ENCODE results near the gene MYCT1.
"Not testable (repeated sequence)": the region's sequence is repeated elsewhere in the genome, so short reads cannot be mapped to it uniquely, and the experiment has no call there.

Gene MYCT1

DNA sequence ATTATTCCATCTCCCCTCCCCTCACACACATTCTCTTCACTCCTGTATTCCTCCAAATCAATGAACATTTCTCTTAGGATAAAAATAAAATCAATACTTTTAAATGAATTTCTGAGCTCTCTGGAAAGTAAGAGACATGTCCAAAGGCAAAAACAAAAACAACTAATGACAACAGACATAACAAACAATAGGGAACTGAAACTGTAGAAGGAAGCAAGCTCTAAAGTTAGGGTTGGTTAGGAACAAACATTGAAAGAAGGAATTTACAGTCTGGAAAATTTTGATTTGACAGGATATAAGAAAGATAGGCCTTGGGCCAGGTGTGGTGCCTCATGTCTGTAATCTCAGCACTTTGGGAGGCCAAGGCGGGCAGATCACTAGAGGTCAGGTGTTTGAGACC is 17.5 kb upstream of the MYCT1 start:
- Histone ChIP-seq H3K27ac (replicated peaks) (no peak overlapping the region), H3K4me3 (replicated peaks; ENCODE audit: insufficient read depth, low read length) (no peak overlapping the region), H3K27me3 (ENCODE audit: insufficient read depth, poor library complexity, severe bottlenecking) (no peaks in the 10 kb centered on the region)
- TF ChIP-seq, protein P1, sequence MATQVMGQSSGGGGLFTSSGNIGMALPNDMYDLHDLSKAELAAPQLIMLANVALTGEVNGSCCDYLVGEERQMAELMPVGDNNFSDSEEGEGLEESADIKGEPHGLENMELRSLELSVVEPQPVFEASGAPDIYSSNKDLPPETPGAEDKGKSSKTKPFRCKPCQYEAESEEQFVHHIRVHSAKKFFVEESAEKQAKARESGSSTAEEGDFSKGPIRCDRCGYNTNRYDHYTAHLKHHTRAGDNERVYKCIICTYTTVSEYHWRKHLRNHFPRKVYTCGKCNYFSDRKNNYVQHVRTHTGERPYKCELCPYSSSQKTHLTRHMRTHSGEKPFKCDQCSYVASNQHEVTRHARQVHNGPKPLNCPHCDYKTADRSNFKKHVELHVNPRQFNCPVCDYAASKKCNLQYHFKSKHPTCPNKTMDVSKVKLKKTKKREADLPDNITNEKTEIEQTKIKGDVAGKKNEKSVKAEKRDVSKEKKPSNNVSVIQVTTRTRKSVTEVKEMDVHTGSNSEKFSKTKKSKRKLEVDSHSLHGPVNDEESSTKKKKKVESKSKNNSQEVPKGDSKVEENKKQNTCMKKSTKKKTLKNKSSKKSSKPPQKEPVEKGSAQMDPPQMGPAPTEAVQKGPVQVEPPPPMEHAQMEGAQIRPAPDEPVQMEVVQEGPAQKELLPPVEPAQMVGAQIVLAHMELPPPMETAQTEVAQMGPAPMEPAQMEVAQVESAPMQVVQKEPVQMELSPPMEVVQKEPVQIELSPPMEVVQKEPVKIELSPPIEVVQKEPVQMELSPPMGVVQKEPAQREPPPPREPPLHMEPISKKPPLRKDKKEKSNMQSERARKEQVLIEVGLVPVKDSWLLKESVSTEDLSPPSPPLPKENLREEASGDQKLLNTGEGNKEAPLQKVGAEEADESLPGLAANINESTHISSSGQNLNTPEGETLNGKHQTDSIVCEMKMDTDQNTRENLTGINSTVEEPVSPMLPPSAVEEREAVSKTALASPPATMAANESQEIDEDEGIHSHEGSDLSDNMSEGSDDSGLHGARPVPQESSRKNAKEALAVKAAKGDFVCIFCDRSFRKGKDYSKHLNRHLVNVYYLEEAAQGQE (IDR thresholded peaks at IDR 0.05; ENCODE audit: insufficient replicate concordance, low read depth) = no peak
- TF ChIP-seq, protein P2, sequence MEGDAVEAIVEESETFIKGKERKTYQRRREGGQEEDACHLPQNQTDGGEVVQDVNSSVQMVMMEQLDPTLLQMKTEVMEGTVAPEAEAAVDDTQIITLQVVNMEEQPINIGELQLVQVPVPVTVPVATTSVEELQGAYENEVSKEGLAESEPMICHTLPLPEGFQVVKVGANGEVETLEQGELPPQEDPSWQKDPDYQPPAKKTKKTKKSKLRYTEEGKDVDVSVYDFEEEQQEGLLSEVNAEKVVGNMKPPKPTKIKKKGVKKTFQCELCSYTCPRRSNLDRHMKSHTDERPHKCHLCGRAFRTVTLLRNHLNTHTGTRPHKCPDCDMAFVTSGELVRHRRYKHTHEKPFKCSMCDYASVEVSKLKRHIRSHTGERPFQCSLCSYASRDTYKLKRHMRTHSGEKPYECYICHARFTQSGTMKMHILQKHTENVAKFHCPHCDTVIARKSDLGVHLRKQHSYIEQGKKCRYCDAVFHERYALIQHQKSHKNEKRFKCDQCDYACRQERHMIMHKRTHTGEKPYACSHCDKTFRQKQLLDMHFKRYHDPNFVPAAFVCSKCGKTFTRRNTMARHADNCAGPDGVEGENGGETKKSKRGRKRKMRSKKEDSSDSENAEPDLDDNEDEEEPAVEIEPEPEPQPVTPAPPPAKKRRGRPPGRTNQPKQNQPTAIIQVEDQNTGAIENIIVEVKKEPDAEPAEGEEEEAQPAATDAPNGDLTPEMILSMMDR (IDR thresholded peaks at IDR 0.05; ENCODE audit: insufficient read depth, low read length) = no peak
- no peak for TF ChIP-seq SPI1 (IDR thresholded peaks at IDR 0.05; ENCODE audit: borderline replicate concordance, low read depth)
- no peak for TF ChIP-seq POLR2AphosphoS5 (IDR thresholded peaks at IDR 0.05; ENCODE audit: low read depth)
- no peak for TF ChIP-seq GABPA (IDR thresholded peaks at IDR 0.05; ENCODE audit: low read depth)
- no peak for DNase-seq (ENCODE audit: low read depth in 1 of 2, low spot score in 1 of 2)

DNA sequence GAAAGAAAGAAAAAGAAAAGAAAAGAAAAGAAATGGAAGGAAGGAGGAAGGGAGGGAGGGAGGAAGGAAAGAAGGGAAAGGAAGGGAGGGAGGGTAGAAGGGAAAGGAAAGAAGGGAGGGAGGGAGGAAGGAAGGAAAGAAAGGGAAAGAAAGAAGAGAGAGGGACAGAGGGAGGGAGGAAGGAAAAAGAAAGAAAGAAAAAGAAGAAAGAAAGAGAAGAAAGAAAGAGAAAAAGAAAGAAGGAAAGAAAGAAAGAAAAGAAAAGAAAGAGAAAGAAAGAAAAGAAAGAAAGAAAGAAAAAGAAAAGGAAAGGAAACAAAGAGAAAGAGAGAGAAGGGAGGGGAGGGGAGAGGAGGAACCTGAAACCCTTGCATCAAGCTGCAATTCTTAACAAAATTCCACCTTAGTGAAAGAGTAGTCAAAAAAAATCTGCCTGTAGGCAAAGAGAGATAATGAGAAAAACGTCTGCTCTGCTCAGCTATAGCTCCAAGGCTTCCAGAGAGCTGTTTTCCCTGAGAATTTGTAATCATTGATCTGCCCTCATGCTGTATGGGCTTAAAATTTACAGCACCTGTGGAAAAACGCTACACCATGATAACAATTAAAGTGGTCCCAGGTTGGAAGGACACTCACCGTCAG is 16.7 kb upstream of the MYCT1 start:
- H3K27ac ChIP-seq (replicated peaks) = no peak overlapping the region
- no peaks in the 10 kb centered on the region for H3K27me3 ChIP-seq (ENCODE audit: insufficient read depth, poor library complexity, severe bottlenecking)
- DNase-seq (ENCODE audit: low read depth in 1 of 2, low spot score in 1 of 2) = no peak
- TF ChIP-seq POLR2AphosphoS5 (IDR thresholded peaks at IDR 0.05; ENCODE audit: low read depth) (no peak), GABPA (IDR thresholded peaks at IDR 0.05; ENCODE audit: low read depth) (no peak), SPI1 (IDR thresholded peaks at IDR 0.05; ENCODE audit: borderline replicate concordance, low read depth) (no peak)
- TF ChIP-seq, protein P1 (IDR thresholded peaks at IDR 0.05; ENCODE audit: insufficient replicate concordance, low read depth) = no peak
- TF ChIP-seq, protein P2 (IDR thresholded peaks at IDR 0.05; ENCODE audit: insufficient read depth, low read length) = no peak
- H3K4me3 ChIP-seq (replicated peaks; ENCODE audit: insufficient read depth, low read length) = no peak overlapping the region

- H3K27ac ChIP-seq (replicated peaks) = no peak overlapping the region
- TF ChIP-seq SPI1 (IDR thresholded peaks at IDR 0.05; ENCODE audit: borderline replicate concordance, low read depth) (no peak), GABPA (IDR thresholded peaks at IDR 0.05; ENCODE audit: low read depth) (no peak), POLR2AphosphoS5 (IDR thresholded peaks at IDR 0.05; ENCODE audit: low read depth) (no peak)
- TF ChIP-seq, protein P2 (IDR thresholded peaks at IDR 0.05; ENCODE audit: insufficient read depth, low read length) = no peak
- TF ChIP-seq, protein P1 (IDR thresholded peaks at IDR 0.05; ENCODE audit: insufficient replicate concordance, low read depth) = no peak
- H3K27me3 ChIP-seq (ENCODE audit: insufficient read depth, poor library complexity, severe bottlenecking) = no peaks in the 10 kb centered on the region
- no peak for DNase-seq (ENCODE audit: low read depth in 1 of 2, low spot score in 1 of 2)
- H3K4me3 ChIP-seq (replicated peaks; ENCODE audit: insufficient read depth, low read length) = no peak overlapping the region
Observed at GRCh38 chr6:152682141-152682540, 15.6 kb upstream of the MYCT1 start.

GRCh38 chr6:152682935-152683334 is 14.8 kb upstream of the MYCT1 start:
- H3K27ac ChIP-seq (replicated peaks); H3K27me3 ChIP-seq (ENCODE audit: insufficient read depth, poor library complexity, severe bottlenecking); H3K4me3 ChIP-seq (replicated peaks; ENCODE audit: insufficient read depth, low read length): not testable (repeated sequence)

More at GRCh38 chr6:152682935-152683334, 14.8 kb upstream of the MYCT1 start:
- DNase-seq (ENCODE audit: low read depth in 1 of 2, low spot score in 1 of 2) = not testable (repeated sequence)
